HG03095 (cell line): ENCODE measurements around the gene CACNA2D3.

Source experiments
- ATAC-seq: cut with Tn5 transposase; IDR thresholded peaks from one replicate; pipeline ENCODE4 v1.9.1; 2021; ENCODE audit warnings: moderate library complexity; ENCODE audit not compliant: unreplicated experiment

The CACNA2D3 gene

GRCh38 chr3:54557538-54558428 is 435.4 kb downstream of the CACNA2D3 start:
- no peak for ATAC-seq

- ATAC-seq: no peak
Measured at GRCh38 chr3:54563501-54564200, 441.3 kb downstream of the CACNA2D3 start.

DNA sequence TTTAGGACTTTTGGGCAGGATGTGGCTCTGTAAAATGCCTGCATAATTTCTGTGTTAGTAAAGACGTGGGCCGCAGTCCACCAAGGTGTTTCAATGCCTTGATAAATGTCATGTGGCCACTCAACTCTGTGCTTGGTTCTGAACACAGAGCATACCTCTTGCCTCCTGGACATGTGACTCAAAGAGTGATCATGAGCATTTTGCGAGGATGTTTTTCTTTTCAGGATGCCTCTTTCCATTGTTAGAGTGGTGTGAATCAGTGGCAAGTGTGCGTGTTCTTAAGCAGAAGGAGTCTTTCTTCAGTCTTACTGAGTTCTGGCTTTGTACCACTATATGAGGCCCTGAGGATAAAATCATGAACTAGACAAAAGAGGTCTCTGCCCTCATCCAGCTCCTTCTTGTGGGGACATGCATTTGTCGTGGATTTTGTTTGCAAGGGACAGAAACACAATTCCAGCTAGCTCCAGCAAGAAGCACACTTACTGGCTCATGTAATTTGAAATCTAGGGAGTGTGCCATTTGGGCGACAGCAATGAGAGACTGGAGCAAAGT is 442.1 kb downstream of the CACNA2D3 start:
- no peak for ATAC-seq

GRCh38 chr3:54565956-54566355 is 443.6 kb downstream of the CACNA2D3 start:
- ATAC-seq: no peak

DNA sequence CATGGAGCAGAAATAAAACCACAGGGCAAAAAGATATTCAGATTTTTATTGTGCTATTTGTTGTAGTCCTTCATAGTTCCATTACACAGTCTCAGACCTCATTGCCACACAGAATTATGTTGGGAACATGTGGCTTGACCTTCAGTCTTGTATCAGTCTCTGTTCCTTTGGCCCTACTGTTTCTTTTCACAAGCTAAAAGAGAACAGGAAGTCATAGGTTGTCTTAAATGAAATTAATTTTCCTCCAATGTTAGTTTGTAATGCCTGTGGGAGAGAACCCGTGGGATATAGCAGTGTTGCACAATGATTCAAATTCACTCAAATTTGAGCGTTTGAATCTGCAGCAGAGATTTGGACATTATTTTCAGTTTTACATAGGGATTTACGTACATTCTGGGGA is 445.6 kb downstream of the CACNA2D3 start:
- ATAC-seq: no peak

DNA sequence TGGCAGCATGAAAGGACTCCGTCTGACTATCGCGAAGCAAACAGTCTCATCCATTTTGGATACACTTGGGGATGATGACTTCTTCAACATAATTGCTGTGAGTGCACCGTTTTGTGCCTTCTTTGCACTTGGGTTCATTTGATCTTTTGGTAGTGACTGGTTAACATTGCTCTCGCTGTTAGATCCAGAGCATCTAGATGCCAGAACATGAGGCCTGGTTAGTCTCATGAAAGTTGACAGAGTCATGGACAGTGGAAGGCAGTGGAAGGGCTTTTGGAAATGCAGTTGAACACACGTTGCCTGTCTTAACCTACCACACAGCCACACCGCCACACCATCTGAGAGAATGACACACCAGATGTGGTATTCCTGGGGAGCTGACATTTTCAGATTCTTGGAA is 447.7 kb downstream of the CACNA2D3 start:
- no peak for ATAC-seq

- ATAC-seq: no peak
Measured at GRCh38 chr3:54572197-54572895, 450.0 kb downstream of the CACNA2D3 start.

DNA sequence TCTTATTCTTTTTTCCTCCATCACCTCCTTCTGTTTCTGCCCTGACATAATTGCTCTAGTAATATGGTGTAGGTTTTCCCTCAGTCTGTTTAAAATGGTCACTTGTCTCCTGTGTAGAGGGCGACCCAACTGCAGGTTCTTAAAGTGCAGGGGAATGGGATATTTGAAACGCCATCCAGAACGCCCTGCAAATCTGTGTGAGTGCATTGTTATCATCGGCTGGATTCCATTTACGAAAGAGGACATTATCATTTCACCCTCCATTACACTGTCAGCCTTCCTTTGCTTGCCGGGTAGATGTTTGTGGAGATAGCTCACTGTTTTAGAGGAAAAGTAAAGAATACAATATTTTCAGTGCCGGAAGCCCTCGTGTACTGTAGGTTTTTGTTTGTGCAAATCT is 451.5 kb downstream of the CACNA2D3 start:
- no peak for ATAC-seq

DNA sequence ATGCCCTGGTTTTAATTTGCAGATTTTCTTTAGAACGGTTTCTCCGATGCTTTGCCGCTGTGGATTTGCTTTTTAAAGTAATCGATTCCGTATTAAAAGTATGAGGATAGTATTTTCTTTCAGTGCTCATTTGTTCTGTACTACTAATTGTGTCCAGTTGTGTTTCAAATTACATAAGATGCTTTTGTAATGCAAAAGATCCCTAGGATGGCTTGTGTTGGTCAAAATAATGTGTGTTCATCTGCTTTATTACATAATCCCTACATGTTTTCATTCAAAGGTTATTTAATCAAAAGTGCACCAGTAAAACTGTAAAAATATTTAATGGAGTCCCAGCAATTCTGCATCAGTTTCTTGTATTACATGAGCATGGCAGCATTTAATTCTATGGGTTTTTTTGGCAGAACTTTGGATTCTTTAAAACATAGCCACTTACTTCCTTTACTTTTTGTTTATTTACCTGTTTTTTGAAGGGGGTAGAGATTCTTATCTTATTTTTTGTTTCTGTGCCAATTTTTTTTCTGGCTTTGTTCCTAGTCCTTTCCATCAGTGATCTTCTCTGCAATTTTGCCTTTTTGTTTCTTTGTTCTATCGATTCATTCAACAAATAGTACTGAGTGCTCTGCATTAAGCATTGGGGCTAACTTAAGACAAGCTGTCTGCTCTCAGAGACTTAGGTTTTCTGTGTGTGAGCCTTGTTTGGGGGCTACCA is 452.7 kb downstream of the CACNA2D3 start:
- ATAC-seq: no peak

DNA sequence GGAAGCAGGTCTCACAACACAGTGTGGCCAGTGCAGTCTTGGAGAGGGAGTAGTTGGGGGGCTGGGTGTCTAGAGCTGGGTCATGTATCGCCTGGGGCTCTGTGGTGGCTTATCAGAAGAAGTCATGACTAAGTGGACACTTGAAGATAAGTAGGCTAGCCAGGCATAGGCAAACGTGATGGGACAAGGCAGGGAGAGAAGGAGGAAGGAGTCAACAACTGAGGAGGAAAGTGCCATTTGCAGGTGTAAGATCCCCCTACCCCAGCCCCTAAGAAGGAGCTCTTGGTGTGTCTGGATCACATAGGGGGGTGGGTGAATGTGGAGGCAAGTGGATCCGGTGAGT is 453.2 kb downstream of the CACNA2D3 start:
- no peak for ATAC-seq

DNA sequence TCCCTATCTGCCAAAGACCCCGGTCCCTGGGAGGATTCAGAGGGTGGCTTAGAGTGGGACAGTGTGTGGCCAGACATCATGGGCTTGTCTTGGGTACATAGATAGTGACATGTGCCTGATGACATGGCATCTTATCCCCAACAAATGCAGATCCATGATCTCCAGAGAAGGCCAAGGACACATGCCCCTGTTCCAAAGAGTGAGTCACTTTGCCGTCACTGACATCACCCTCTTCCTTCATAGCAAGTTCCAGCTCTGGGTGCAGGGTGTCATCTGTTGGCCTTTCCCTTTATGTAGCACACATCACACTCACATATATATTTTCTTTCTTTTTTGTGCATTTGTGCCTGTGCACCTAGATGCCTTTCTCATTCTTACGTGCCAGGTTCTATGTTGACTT is 455.0 kb downstream of the CACNA2D3 start:
- no peak for ATAC-seq

DNA sequence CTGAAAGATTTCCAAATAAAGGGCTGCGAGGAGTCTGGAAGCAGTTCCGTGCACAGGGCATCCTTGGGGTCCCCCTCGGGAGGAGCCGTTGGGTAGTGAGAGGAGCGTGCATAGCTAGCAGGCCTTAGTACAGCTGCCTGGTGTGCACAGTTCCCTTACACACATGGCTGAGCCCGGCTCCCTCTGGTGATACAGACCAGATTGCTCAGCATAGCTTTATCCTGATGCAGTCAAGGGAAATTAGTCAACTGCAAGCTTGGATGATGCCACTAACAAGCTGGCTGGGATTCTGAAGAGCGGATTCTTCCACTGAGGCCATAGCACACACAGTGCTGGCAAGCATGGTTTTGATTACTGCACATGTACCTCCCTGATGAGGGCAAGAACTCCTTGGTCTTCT is 456.1 kb downstream of the CACNA2D3 start:
- ATAC-seq: no peak

GRCh38 chr3:54580453-54580852 is 458.1 kb downstream of the CACNA2D3 start:
- no peak for ATAC-seq

DNA sequence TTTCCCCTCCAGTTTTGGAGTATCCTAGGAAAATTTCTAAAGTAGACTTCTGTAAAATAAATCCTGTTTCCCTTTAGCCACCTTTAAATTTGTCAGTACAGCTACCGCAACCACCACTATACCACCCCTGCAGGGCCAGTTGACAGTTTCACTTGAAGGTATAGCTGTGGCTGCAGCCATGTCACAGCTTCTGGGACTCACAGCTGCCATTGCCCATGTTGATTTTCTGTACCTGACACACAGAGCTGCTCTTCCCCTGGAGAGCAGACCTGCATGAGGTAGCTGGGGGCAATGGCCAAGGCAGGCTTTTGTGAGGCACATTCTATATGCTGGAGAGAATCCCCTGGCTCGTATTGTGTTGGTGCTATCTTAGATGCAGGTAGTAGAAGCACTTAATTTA is 460.1 kb downstream of the CACNA2D3 start:
- ATAC-seq: no peak

DNA sequence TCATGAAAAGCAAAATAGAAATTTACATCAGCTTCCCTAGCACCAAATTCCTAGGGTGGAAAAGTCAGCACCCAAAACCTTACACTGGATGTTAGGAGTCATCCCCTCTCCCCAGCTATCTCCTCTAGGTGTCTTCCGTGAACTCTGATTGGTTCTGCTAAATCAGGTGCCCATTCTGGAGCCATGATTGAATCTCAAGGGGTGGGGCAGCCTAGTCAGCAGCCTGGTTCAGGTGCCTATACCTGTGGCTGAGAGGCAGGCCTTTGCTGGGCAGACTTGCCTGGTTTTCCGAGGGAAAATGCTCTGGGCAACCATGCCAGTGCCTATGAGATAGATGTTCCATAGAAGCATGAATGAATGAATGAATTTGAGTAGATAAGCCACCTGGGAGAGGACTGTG is 468.8 kb downstream of the CACNA2D3 start:
- ATAC-seq: no peak

DNA sequence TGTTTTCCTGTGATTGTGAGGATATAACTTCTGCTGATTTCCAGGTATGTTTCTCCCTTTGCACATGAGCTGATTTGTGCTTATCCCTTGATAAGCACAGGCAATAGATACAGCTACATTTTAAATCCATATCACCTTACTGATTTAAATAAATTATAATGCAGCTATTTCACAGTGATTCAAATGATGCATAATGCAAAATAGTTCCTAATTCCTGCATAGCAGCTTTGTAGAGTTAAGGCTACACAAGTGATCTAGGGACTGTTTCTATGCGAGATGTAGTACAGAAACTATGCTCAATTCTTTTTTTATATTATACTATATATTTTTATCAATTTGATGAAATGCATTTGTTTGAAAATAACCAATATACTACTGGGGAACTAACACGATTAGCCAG is 471.3 kb downstream of the CACNA2D3 start:
- ATAC-seq: no peak

GRCh38 chr3:54596087-54596486 is 473.7 kb downstream of the CACNA2D3 start:
- ATAC-seq: no peak

DNA sequence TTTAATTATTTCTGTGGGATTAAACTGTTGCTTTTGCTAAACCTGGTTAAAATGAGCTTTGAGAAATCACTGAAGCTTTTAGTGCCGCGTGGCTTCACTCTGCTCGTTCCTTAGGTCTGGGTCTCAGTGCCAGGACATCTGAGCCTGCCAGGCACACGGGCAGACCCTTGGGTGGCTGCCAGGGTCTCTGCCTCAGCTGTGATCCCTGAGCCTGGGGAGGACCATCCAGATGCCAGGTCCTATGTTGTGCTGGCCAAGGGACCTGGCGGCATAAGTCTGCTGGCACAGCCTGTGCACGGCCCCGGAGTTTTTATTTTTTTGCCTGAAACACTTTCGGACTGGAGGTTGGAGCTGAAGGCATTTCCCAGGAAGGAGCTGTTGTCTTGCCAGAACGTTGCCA is 477.4 kb downstream of the CACNA2D3 start:
- no peak for ATAC-seq

DNA sequence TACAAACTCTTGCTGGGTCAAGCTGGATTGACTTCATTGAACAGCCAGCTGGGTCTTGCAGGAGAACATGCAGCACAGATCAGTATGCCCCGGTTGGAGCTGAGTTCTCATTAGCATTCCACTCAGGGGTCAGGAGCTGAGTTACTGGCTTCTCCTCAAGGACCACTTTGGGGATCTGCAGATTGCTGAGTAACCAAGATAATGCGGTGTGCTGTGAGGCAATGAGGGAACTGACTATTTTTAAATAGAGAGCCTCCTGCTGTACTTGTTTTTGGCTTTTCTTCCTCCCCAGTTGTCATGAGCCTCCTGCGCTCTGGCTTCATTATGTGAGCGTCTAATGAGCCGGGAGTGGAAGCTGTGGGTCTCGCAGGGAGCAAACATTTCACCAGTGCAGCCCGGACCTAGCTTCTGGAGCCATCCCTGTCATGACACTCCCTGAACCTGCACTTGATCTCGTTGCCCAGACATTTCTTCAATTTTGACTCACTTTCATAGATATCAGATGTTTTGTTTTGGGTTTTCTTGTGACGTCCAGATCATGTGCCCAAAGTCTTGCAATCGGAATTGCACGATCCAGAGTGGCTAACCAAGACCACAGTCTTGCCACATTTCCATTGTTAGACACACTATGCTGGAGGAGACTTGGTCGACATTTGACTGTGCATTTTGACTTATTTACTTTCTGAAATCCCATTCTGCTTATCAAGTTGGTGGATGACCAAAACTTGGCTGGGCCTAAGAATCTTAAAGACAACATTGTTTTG is 478.3 kb downstream of the CACNA2D3 start:
- ATAC-seq: no peak

- no peak for ATAC-seq
Measured at GRCh38 chr3:54604495-54604894, 482.1 kb downstream of the CACNA2D3 start.
